ENCODE results near the gene PITPNC1. TPM values are rescaled to one million over a fixed set of nuclear protein-coding genes. Genes with fewer than 3 reads are reported as not detected.

The PITPNC1 gene
- total and polyA plus RNA-seq, 4 donors = 2.3 to 29.6 (median 17.8) TPM

DNA sequence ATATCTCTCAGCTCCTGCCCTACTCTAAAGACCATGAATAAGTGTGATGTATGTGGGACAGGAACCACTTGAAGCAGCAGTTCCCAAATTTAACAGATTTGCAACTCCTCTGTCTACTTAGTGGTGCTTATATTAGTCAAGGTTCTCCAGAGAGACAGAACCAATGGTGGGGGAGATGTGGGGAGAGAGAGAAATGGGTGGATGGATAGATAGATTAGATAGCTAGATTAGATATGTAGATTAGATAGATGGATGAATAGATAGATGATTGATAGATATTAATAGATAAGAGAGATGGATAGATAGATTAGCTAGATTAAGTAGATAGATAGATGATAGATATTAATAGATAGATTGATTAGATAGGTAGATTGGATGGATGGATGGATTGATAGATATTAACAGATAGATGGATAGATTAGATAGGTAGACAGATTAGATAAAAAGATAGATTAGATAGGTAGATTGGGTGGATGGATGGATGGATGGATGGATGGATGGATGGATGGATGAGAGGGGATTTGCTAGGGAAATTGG, 186.7 kb downstream of the PITPNC1 start:
- DNase-seq = no peak
- Histone ChIP-seq H3K4me3 (ENCODE audit: low read length in 2 of 2) (no peak overlapping the region), H3K9me3 (ENCODE audit: control insufficient read depth, low read length) (no peaks in the 10 kb centered on the region), H3K27me3 (ENCODE audit: control insufficient read depth in 1 of 2, insufficient read depth in 2 of 2, low read length in 1 of 2) (no peaks in the 10 kb centered on the region), H3K27ac (ENCODE audit: low read depth in 1 of 2, low read length in 2 of 2) (no peak overlapping the region), H3K36me3 (ENCODE audit: control insufficient read depth in 1 of 2, insufficient read depth in 2 of 2, low read length in 1 of 2) (no peaks in the 10 kb centered on the region), H3K4me1 (ENCODE audit: control insufficient read depth in 1 of 2, insufficient read depth in 2 of 2, low read length in 2 of 2) (no peaks in the 10 kb centered on the region)
- no peak for ATAC-seq (ENCODE audit: low FRiP score)
- intact Hi-C loops (cut with DNase I) = no loop called here

DNA sequence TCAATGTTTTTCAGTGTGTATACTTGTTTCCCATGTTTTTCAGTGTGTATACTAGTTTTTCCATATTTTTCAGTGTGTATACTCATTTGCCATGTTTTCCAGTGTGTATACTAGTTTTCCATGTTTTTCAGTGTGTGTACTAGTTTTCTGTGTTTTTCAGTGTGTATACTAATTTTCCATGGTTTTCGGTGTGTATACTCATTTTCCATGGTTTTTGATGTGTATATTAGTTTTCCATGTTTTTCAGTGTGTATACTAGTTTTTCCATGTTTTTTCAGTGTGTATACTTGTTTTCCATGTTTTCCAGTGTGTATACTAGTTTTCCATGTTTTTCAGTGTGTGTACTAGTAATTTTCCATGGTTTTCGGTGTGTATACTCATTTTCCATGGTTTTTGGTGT, 188.0 kb downstream of the PITPNC1 start:
- no peak for DNase-seq
- 98% methylated on average over 2 of the region's 2 CpGs for WGBS, 2 donors
- intact Hi-C loops (cut with DNase I) = no loop called here
- Histone ChIP-seq H3K36me3 (ENCODE audit: control insufficient read depth in 1 of 2, insufficient read depth in 2 of 2, low read length in 1 of 2) (no peaks in the 10 kb centered on the region), H3K27me3 (ENCODE audit: control insufficient read depth in 1 of 2, insufficient read depth in 2 of 2, low read length in 1 of 2) (no peaks in the 10 kb centered on the region), H3K4me1 (ENCODE audit: control insufficient read depth in 1 of 2, insufficient read depth in 2 of 2, low read length in 2 of 2) (no peaks in the 10 kb centered on the region), H3K4me3 (ENCODE audit: low read length in 2 of 2) (no peak overlapping the region), H3K27ac (ENCODE audit: low read depth in 1 of 2, low read length in 2 of 2) (no peak overlapping the region), H3K9me3 (ENCODE audit: control insufficient read depth, low read length) (no peaks in the 10 kb centered on the region)
- no peak for ATAC-seq (ENCODE audit: low FRiP score)

DNA sequence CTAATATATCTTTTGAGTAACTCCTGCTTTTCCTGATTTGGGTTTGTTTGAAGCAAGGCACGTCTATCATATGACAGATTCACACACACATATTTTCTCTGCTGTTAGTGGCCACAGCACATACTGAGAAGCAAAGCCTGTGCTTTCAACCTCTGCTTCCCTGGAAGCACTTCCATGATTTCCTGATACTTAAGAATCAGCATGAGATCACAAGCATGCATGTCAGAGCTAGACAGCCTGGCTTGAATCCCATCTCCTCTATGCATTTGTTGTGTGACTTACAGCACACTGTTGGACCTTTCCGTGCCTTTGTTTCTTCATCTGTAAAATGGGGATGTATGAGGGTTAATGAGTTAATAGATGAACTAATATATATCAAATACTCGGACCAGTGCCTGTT, 189.6 kb downstream of the PITPNC1 start:
- no peak for ATAC-seq (ENCODE audit: low FRiP score)
- no peaks in the 10 kb centered on the region for H3K27me3 ChIP-seq (ENCODE audit: control insufficient read depth in 1 of 2, insufficient read depth in 2 of 2, low read length in 1 of 2)
- no peaks in the 10 kb centered on the region for H3K9me3 ChIP-seq (ENCODE audit: control insufficient read depth, low read length)
- H3K4me3 ChIP-seq (ENCODE audit: low read length in 2 of 2) = no peak overlapping the region
- intact Hi-C loops (cut with DNase I) = no loop called here
- 79 to 90% methylated on average over 3 of the region's 3 CpGs for WGBS, 2 donors
- H3K27ac ChIP-seq (ENCODE audit: low read depth in 1 of 2, low read length in 2 of 2) = no peak overlapping the region
- no peak for DNase-seq
- H3K4me1 ChIP-seq (ENCODE audit: control insufficient read depth in 1 of 2, insufficient read depth in 2 of 2, low read length in 2 of 2) = no peaks in the 10 kb centered on the region
- no peaks in the 10 kb centered on the region for H3K36me3 ChIP-seq (ENCODE audit: control insufficient read depth in 1 of 2, insufficient read depth in 2 of 2, low read length in 1 of 2)

DNA sequence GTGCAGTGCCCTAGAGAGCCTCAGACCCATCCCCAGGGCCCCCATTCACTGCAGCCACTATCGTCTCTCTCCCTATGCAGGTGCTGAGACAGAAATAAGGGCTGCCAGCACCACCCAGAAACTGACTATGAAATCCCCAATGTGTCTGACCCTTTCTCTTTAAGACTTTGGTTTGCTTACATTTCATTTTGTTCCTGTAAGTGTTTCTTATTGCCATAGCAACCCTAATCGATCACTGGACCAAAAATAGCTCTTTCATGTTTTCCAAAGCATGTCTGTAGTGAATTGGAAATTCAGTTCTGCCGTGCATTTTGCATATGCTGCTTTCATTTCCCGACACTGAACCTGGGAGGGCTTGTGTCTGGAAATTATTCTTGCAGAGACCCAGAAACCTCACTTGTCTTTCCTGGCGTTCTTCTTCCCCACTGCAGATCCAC, 192.0 kb downstream of the PITPNC1 start:
- Histone ChIP-seq H3K4me3 (ENCODE audit: low read length in 2 of 2) (no peak overlapping the region), H3K36me3 (ENCODE audit: control insufficient read depth in 1 of 2, insufficient read depth in 2 of 2, low read length in 1 of 2) (no peaks in the 10 kb centered on the region), H3K4me1 (ENCODE audit: control insufficient read depth in 1 of 2, insufficient read depth in 2 of 2, low read length in 2 of 2) (no peaks in the 10 kb centered on the region), H3K27ac (ENCODE audit: low read depth in 1 of 2, low read length in 2 of 2) (no peak overlapping the region), H3K9me3 (ENCODE audit: control insufficient read depth, low read length) (no peaks in the 10 kb centered on the region), H3K27me3 (ENCODE audit: control insufficient read depth in 1 of 2, insufficient read depth in 2 of 2, low read length in 1 of 2) (no peaks in the 10 kb centered on the region)
- DNase-seq (no peak), ATAC-seq (ENCODE audit: low FRiP score) (no peak)
- 63 to 73% methylated on average over 5 of the region's 5 CpGs for WGBS, 2 donors
- intact Hi-C loops (cut with DNase I) = no loop called here

DNA sequence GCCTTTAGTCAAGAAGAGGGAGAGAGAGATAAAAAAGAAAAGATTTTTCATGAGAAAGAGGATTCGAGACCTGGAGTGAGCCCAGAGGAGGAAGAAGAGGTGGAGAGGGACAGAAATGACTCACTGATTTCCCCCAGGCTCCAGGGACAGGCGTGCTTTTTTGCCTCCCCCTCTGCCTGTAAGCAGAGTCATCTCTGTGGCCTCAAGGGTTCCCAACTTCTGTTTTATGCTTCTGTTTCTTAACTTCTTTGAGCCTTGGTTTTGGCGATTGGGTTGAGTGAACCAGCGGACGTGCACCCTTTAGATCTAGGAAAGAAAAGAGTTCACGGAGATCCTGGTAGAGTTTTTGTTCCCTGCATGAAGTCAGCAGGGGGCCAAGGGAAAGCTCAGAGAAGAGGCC, 192.8 kb downstream of the PITPNC1 start:
- no peak overlapping the region for H3K4me3 ChIP-seq (ENCODE audit: low read length in 2 of 2)
- no peaks in the 10 kb centered on the region for H3K36me3 ChIP-seq (ENCODE audit: control insufficient read depth in 1 of 2, insufficient read depth in 2 of 2, low read length in 1 of 2)
- 90% methylated on average over 6 of the region's 6 CpGs for WGBS, 2 donors
- H3K27ac ChIP-seq (ENCODE audit: low read depth in 1 of 2, low read length in 2 of 2) = no peak overlapping the region
- H3K4me1 ChIP-seq (ENCODE audit: control insufficient read depth in 1 of 2, insufficient read depth in 2 of 2, low read length in 2 of 2) = no peaks in the 10 kb centered on the region
- no peaks in the 10 kb centered on the region for H3K9me3 ChIP-seq (ENCODE audit: control insufficient read depth, low read length)
- ATAC-seq (ENCODE audit: low FRiP score) (no peak), DNase-seq (no peak)
- intact Hi-C loops (cut with DNase I) = no loop called here
- no peaks in the 10 kb centered on the region for H3K27me3 ChIP-seq (ENCODE audit: control insufficient read depth in 1 of 2, insufficient read depth in 2 of 2, low read length in 1 of 2)

DNA sequence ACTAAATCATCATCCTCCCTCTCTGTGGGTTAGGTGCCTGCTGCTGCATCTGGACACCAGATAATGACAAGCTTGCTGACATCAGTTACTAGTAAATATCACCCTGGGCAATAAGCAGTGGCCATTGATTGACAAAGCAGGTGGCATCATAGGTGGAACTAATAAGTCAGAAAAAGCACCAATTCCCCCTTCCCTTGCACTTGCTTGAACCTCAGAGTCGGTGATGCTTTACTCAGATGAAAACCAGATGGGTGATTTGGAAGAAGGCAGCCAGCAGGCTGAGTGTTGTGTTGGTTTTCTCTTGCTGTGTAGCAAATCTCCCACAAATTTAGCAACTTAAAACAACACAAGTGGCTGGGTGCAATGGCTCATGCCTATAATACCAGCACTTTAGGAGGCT, 193.7 kb downstream of the PITPNC1 start:
- H3K27me3 ChIP-seq (ENCODE audit: control insufficient read depth in 1 of 2, insufficient read depth in 2 of 2, low read length in 1 of 2) = no peaks in the 10 kb centered on the region
- no peaks in the 10 kb centered on the region for H3K4me1 ChIP-seq (ENCODE audit: control insufficient read depth in 1 of 2, insufficient read depth in 2 of 2, low read length in 2 of 2)
- H3K36me3 ChIP-seq (ENCODE audit: control insufficient read depth in 1 of 2, insufficient read depth in 2 of 2, low read length in 1 of 2) = no peaks in the 10 kb centered on the region
- DNase-seq (no peak), ATAC-seq (ENCODE audit: low FRiP score) (no peak)
- intact Hi-C loops (cut with DNase I) = no loop called here
- WGBS, 2 donors = 88 to 92% methylated on average over 1 of the region's 1 CpG
- H3K4me3 ChIP-seq (ENCODE audit: low read length in 2 of 2) = no peak overlapping the region
- no peaks in the 10 kb centered on the region for H3K9me3 ChIP-seq (ENCODE audit: control insufficient read depth, low read length)
- no peak overlapping the region for H3K27ac ChIP-seq (ENCODE audit: low read depth in 1 of 2, low read length in 2 of 2)

DNA sequence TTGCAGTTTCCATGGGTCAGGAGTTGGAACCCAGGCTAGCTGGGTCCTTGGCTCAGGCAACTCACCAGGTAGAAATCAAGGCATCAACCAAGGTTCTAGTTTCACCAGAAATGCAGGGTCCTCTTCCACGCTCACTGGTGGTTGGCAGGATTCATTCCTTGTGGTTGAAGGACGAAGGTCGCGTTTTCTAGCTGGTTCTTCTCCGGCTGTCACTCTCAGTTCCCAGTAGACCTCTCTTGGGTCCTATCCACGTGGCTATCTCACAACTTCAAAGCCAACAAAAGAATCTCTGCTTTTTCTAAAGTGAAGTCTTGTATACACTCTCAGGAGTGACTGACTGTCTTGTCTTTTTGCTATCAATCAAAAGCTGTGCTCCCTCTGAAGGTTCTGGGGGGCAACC, 194.4 kb downstream of the PITPNC1 start:
- intact Hi-C loops (cut with DNase I) = no loop called here
- Histone ChIP-seq H3K9me3 (ENCODE audit: control insufficient read depth, low read length) (no peaks in the 10 kb centered on the region), H3K27ac (ENCODE audit: low read depth in 1 of 2, low read length in 2 of 2) (no peak overlapping the region), H3K4me1 (ENCODE audit: control insufficient read depth in 1 of 2, insufficient read depth in 2 of 2, low read length in 2 of 2) (no peaks in the 10 kb centered on the region), H3K36me3 (ENCODE audit: control insufficient read depth in 1 of 2, insufficient read depth in 2 of 2, low read length in 1 of 2) (no peaks in the 10 kb centered on the region), H3K4me3 (ENCODE audit: low read length in 2 of 2) (no peak overlapping the region), H3K27me3 (ENCODE audit: control insufficient read depth in 1 of 2, insufficient read depth in 2 of 2, low read length in 1 of 2) (no peaks in the 10 kb centered on the region)
- DNase-seq = no peak
- ATAC-seq (ENCODE audit: low FRiP score) = no peak
- WGBS, 2 donors = 88 to 91% methylated on average over 6 of the region's 6 CpGs

DNA sequence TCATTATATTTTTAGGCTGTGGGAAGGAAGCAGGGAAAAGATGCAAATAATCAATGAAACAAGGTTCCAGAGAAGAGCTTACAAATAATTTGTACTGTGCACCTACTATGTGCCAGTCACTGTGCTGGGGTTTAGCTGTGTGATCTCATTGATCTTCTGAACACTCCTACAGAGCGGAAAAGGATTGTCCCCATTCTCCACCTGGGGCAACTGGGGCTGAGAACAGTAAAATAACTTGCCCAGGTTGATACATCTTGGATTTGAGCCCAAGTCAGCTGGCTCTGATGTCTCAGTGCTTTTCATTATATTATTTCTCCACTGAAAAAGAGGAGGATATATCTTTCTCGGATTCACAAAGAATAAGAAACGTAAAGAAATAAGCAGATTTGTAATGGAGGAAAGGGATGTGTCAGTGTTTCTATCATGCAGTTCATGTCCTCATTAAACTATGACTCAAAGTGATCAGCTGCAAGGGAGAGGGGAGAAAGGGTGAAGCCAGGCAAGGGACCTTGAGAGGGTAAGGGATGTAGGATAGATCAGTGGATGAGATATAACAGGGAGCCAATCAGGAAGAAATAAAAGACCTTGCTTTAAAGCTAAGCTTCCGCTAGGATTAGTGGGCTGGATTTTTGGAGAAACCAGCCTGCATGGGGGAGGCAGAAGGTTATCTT, 197.0 kb downstream of the PITPNC1 start:
- ATAC-seq (ENCODE audit: low FRiP score) (no peak), DNase-seq (no peak)
- intact Hi-C loops (cut with DNase I) = no loop called here
- WGBS, 2 donors = 93 to 97% methylated on average over 4 of the region's 4 CpGs
- H3K9me3 ChIP-seq (ENCODE audit: control insufficient read depth, low read length) = no peaks in the 10 kb centered on the region
- no peaks in the 10 kb centered on the region for H3K4me1 ChIP-seq (ENCODE audit: control insufficient read depth in 1 of 2, insufficient read depth in 2 of 2, low read length in 2 of 2)
- no peak overlapping the region for H3K4me3 ChIP-seq (ENCODE audit: low read length in 2 of 2)
- no peaks in the 10 kb centered on the region for H3K27me3 ChIP-seq (ENCODE audit: control insufficient read depth in 1 of 2, insufficient read depth in 2 of 2, low read length in 1 of 2)
- H3K36me3 ChIP-seq (ENCODE audit: control insufficient read depth in 1 of 2, insufficient read depth in 2 of 2, low read length in 1 of 2) = no peaks in the 10 kb centered on the region
- no peak overlapping the region for H3K27ac ChIP-seq (ENCODE audit: low read depth in 1 of 2, low read length in 2 of 2)

DNA sequence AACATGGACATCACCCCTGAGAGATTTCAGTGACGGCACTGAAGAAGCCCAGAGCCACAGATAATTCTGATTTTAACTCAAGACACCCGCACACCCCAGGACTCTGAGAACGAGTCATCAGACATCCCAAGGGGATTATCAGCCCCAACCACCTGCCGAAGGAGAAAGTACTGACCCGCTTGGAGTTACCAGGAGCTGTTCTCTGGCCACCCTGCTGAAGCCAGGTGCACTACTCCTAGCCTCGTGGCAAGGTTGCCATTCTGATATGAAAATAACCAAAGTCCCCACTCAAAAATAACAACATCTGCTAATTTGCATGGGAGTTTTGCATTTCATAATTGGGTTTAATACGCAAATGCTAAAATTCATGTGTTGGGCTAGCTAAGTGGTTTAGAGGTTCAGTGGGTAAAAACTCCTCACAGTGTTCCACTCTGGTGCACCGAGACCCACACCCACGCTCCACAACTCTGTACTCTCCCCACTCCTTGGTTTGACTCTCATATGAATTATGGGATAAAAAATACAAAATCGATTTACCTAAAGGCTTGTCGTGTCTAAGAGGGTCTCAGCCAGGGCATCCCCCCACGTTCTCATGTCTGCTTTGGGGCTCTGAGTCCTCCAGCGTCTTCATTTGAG, 197.7 kb downstream of the PITPNC1 start:
- 84 to 85% methylated on average over 13 of the region's 13 CpGs for WGBS, 2 donors
- DNase-seq = no peak

More for the DNA sequence above, 197.7 kb downstream of the PITPNC1 start:
- no peak for ATAC-seq (ENCODE audit: low FRiP score)
- no peak overlapping the region for H3K27ac ChIP-seq (ENCODE audit: low read depth in 1 of 2, low read length in 2 of 2)
- H3K27me3 ChIP-seq (ENCODE audit: control insufficient read depth in 1 of 2, insufficient read depth in 2 of 2, low read length in 1 of 2) = no peaks in the 10 kb centered on the region
- no peak overlapping the region for H3K4me3 ChIP-seq (ENCODE audit: low read length in 2 of 2)
- H3K36me3 ChIP-seq (ENCODE audit: control insufficient read depth in 1 of 2, insufficient read depth in 2 of 2, low read length in 1 of 2) = no peaks in the 10 kb centered on the region
- intact Hi-C loops (cut with DNase I) = no loop called here
- no peaks in the 10 kb centered on the region for H3K9me3 ChIP-seq (ENCODE audit: control insufficient read depth, low read length)
- H3K4me1 ChIP-seq (ENCODE audit: control insufficient read depth in 1 of 2, insufficient read depth in 2 of 2, low read length in 2 of 2) = no peaks in the 10 kb centered on the region
